ENCODE results near the gene CDYL.

GRCh38 chr6:4763921-4764320, 12.3 kb upstream of the CDYL start:
- TF ChIP-seq CTCF (IDR thresholded peaks at IDR 0.05) (no peak), POLR2A (IDR thresholded peaks at IDR 0.05; ENCODE audit: low read depth) (no peak), POLR2AphosphoS5 (IDR thresholded peaks at IDR 0.05) (no peak)
